GM21786 (cell line): Measurements from ENCODE around the gene C1QL4.
A peak's percentile ranks its signal among the peaks of the same experiment; 100 is the strongest.
"Not testable (repeated sequence)": the region's sequence is repeated elsewhere in the genome, so short reads cannot be mapped to it uniquely, and the experiment has no call there.

Source experiments
- ATAC-seq: cut with Tn5 transposase; IDR thresholded peaks from one replicate; pipeline ENCODE4 v1.9.1; 2021; ENCODE audit not compliant: unreplicated experiment

The C1QL4 gene

GRCh38 chr12:49334681-49335080 is 2.3 kb downstream of the C1QL4 start:
- ATAC-seq = no peak

- no peak for ATAC-seq
Measured at GRCh38 chr12:49334226-49334625, 2.8 kb downstream of the C1QL4 start.

GRCh38 chr12:49333778-49334177 is 3.2 kb downstream of the C1QL4 start:
- ATAC-seq = not testable (repeated sequence)

DNA sequence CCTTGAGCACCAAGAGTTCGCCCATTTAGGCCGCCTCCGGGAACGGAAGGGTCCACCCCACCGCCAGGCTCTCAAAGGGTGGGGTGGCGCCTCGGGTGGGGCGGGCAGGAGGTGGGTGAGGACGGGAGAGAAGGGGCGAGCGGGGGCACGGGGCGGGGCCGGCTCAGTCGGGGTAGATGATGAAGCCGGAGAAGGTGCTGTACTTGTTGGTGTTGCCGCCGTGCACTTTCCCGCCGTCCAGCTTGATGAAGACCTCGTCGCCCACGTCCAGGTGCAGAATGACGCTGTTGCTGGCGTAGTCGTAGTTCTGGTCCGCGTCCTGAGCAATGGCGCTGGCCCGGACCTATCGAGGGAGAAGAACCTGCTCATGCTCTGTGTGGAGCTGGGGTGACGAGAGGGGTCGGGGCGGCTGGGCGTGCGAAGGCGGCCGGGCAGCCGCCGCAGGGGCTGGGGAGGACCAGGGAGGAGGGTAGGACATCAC is 4.1 kb downstream of the C1QL4 start:
- ATAC-seq = no peak

DNA sequence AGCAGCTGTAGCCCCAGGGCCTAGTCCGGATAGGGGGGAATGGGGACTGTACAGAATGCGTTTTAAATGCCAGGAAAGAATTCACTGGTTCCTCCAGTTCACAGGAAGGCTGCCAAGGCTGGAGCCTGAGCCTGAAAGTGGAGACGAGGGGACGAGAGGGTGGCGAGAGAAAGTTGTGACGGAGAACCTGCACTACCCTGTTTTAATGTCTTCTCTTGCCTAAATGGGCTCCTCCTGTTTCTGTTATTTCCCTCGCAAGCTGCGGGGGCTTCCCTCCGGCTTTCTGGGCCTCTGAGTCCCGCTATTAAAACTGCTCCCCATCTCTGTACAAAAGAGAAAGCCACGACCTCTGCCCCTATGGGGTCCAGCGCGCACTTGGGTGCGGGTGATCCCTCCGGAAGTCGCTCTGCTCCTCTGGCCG is 4.5 kb downstream of the C1QL4 start:
- ATAC-seq = no peak

GRCh38 chr12:49331380-49332222 is 5.4 kb downstream of the C1QL4 start:
- ATAC-seq = no peak

DNA sequence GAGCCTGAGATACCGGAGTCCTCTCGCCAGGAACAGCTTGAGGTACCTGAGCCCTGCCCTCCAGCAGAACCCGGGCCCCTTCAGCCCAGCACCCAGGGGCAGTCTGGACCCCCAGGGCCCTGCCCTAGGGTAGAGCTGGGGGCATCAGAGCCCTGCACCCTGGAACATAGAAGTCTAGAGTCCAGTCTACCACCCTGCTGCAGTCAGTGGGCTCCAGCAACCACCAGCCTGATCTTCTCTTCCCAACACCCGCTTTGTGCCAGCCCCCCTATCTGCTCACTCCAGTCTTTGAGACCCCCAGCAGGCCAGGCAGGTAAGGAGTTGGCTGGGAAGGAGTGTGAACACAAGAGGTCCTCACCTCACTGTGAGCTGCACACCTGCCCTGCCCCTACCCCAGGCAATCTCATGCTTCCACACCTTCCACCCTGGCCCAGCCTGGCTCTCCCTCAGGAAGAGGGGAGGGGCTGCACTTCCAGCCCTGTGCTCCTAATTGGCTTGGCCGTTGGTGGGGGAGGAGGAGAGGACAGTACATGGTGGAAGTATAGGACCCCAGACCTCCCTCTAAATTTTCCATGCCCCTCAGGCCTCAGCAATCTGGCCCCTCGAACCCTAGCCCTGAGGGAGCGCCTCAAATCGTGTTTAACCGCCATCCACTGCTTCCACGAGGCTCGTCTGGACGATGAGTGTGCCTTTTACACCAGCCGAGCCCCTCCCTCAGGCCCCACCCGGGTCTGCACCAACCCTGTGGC is 6.2 kb downstream of the C1QL4 start:
- no peak for ATAC-seq

GRCh38 chr12:49330032-49330619 is 6.9 kb downstream of the C1QL4 start:
- ATAC-seq = no peak

DNA sequence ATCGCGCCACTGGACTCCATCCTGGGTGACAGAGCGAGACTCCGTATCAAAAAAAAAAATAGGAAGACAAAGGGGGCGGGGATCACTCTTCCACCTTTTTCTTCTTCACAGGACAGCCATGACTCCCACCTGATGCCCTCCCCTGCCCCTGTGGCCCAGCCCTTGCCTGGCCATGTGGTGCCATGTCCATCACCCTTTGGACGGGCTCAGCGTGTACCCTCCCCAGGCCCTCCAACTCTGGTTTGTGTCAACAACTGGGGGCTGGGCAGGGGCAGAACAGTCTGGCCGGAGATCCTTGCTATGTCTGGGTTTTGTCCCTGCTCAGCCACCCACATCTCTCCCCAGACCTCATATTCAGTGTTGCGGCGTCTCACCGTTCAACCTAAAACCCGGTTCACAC is 8.2 kb downstream of the C1QL4 start:
- ATAC-seq = no peak

DNA sequence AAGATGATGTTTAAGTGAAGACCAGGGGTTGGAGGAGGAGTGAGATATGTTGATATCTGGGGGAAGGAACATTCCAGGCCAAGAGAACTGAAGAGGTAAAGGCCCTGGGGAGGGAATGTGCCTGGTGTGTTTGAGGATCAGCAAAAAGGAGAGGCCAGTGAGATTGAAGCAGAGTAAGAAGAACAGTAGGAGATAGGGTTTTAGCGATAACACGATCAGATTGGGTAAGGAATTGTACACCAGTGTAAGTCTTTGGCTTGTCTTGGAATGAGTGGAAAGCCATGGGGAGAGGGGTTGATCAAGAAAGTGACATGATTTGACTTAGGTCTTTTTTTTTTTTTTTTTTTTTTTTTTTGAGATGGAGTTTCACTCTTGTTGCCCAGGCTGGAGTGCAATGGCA is 9.1 kb downstream of the C1QL4 start:
- ATAC-seq = no peak

DNA sequence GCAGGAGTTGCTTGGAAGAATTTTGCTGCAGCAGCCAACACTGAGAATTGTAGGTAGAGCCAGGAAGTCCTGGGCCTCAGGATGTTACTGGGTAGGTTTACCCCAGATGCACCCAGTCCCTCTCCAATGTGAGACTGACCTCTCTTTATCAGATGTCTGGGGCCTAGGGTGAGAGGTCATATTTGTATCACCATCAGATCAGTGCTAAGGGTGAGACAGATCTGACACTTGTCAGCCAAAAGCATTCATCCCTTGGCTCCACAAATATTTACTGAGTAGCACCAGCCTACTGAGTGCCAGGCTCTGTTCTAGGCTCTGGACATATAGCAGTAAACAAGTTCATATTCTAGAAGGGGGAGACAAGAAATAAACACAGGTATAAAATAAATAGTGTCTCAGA is 9.6 kb downstream of the C1QL4 start:
- no peak for ATAC-seq

- ATAC-seq = no peak
Measured at GRCh38 chr12:49325606-49326005, 11.4 kb downstream of the C1QL4 start.

DNA sequence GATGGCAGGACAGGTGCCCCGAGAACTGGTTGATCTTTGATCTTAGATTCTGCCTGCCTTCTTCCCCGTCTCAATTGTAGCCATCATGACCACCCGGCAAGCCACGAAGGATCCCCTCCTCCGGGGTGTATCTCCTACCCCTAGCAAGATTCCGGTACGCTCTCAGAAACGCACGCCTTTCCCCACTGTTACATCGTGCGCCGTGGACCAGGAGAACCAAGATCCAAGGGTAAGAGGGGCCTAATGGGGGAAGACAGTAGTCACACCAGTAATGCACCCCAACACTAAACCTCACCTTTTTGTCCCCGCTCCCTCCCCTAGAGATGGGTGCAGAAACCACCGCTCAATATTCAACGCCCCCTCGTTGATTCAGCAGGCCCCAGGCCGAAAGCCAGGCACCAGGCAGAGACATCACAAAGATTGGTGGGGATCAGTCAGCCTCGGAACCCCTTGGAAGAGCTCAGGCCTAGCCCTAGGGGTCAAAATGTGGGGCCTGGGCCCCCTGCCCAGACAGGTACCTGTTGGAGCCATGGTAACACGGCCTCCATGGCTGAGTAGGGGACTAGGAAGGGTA is 13.4 kb downstream of the C1QL4 start:
- no peak for ATAC-seq

DNA sequence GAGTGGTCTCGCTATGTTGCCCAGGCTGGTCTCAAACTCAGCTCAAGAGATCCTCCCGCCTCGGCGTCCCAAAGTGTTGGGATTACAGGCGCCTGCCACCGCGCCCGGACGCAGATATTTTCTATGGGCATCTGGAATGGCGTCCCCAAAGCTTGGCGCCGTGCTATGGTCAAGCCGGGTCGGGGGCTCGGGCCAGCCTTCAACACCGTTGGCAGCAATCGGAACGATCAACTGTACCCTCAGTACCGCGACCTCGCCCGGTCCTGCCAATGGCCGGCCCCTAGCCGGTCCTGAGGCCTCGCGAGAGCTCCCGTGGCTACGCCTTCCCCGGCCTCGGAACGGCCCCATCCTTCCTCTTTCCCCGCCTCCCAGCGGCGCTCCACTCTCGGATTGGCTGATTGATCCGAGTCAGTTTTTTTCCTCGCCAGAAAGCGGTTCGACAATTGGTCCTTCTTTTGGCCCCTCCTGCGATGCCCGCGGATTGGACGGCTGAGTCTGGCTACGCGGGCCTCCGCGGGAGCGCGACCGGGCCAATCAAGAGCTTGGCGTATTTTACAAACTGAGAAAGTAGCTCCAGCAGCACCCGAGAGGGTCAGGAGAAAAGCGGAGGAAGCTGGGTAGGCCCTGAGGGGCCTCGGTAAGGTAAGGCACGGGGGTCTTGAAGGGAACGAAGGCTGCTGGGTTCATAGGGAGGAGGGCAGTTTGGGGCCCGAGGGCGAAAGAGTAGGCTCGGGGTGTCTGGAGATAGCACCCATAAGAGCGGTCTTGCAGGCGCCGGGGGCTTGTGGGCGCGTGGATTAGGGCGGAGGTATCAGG is 14.1 kb downstream of the C1QL4 start, which contains the start of gene TROAP:
Gene TROAP (plus strand): TSS at position 548 of the 816 bp plus-strand sequence. CDS start 354 bp downstream, outside the sequence.
- peak; percentile 97 for ATAC-seq

DNA sequence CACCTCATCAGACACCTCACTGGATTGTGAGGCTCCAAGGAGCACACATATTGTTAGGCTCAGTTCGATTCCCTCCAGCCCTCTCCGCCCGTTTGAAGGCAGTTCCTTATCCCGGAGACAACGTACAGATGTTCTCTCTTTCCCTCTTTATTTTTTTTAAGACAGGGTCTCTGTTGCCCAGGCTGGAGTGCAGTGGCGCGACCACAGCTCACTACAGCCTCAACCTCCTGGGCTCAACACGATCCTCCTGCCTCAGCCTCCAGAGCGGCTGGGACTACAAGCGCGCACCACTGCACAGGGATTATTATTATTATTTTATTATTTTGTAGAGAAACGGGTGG is 14.7 kb downstream of the C1QL4 start:
- no peak for ATAC-seq

DNA sequence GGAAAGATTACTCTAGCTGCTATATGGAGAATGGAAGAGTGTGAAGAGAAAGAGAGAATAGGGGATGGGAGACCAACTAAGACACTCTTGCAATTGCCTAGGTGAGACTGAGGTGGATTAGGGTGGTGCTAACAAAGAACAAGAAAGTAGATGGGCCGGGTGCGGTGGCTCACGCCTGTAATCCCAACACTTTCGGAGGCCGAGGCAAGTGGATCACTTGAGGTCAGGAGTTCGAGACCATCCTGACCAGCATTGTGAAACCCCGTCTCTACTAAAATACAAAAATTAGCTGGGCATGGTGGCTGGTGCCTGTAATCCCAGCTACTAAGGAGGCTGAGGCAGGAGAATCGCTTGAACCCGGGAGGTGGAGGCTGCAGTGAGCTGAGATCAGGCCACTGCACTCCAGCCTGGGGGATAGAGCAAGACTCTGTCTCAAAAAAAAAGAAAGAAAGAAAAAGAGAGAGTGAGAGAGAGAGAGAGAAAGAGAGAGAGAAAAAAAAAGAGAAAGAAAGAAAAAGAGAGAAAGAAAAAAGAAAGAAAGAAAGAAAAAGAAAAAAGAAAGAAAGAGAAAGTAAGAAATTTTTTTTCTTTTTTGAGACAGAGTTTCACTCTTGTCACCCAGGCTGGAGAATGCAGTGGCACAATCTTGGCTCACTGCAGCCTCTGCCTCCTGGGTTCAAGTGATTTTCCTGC is 16.4 kb downstream of the C1QL4 start:
- not testable (repeated sequence) for ATAC-seq

GRCh38 chr12:49317118-49317517 is 19.9 kb downstream of the C1QL4 start:
- ATAC-seq = not testable (repeated sequence)

- ATAC-seq = no peak
Measured at GRCh38 chr12:49314811-49315210, 22.2 kb downstream of the C1QL4 start.

DNA sequence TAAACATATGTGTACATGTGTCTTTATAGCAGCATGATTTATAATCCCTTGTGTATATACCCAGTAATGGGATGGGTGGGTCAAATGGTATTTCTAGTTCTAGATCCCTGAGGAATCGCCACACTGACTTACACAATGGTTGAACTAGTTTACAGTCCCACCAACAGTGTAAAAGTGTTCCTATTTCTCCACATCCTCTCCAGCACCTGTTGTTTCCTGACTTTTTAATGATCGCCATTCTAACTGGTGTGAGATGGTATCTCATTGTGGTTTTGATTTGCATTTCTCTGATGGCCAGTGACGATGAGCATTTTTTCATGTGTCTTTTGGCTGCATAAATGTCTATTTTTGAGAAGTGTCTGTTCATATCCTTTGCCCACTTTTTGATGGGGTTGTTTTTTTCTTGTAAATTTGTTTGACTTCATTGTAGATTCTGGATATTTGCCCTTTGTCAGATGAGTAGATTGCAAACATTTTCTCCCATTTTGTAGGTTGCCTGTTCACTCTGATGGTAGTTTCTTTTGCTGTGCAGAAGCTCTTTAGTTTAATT is 26.5 kb downstream of the C1QL4 start:
- ATAC-seq = not testable (repeated sequence)

DNA sequence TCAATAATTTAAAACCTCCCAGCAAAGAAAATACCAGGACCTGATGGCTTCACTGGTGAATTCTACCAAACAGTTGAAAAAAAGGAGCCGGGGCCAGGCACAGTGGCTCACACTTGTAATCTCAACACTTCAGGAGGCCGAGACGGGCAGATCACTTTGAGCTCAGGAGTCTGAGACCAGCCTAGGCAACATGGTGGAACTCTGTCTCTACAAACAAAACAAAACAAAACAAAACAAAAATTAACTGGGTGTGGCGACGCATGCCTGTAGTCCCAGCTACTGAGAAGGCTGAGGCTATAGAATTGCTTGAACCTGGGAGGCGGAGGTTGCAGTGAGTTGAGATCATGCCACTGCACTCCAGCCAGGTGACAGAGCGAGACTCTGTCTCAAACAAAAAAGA is 27.6 kb downstream of the C1QL4 start:
- no peak for ATAC-seq
